Hematopoietic multipotent progenitor cell treated with erythropoietin and hydrocortisone succinate and interleukin-3 and kit ligand, for 15 days (in vitro differentiated cells): Measurements from ENCODE around the gene MYADM.

Source experiments
- DNase-seq: peaks from one replicate; pipeline ENCODE4 v3.0.0-alpha.2; 2015; ENCODE audit warnings: low spot score

MYADM gene

DNA sequence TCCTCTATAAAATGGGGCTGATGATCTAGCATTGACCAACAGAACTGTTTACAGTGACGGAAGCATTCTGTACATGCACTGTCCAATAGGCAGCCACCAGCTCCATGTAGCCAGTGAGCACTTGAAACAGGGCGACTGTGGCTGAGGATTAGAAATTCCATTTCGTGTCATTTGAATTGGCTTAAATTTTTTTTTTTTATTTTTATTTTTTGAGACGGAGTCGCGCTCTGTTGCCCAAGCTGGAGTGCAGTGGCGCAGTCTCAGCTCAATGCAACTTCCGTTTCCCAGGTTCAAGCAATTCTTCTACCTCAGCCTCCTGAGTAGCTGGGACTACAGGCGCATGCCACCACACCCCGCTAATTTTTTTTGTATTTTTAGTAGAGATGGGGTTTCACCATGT is 17.4 kb downstream of the MYADM start:
- DNase-seq = no peak

DNA sequence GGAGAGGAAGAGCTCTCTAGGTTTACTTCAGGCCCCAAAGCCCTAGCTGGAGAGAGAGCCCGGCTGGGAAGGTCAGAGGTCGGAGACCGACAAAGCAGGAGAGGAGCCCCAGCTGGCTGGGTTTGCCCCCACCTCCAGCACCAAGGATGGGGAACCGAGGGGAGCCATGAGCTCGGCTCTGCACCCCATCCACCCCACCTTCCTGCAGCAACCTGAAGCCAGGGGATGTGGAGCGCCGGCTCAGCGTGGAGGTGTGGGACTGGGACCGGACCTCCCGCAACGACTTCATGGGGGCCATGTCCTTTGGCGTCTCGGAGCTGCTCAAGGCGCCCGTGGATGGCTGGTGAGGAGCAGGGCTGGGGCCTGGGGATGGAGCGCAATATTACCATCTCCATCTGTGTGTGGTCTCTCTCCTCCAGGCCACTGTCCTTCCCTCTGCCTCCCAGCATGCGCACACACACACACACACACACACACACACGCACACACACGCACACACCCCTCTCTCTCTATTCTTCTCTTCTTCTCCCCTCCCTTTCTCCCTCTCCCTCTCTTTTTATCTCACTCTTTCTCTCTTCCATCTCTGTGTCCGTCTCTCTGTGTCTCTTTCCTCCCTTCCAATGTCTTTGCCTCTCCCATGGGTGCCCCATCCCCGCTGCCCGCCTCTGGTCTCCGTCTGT is 24.8 kb downstream of the MYADM start:
- no peak for DNase-seq

DNA sequence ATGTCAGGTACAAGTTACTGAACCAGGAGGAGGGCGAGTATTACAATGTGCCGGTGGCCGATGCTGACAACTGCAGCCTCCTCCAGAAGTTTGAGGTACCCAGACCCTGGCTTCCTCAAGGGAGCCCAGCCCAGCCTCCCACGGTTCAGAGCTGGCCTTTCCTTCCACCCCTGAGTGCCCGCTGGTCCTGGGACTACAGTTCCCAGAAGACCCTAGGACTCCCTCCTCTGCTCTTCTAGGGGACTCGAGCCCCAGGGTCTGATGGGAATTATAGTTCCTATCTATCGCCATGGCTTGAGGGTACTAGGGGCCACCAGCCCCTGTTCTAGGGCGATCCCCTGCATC is 25.3 kb downstream of the MYADM start:
- DNase-seq = no peak

DNA sequence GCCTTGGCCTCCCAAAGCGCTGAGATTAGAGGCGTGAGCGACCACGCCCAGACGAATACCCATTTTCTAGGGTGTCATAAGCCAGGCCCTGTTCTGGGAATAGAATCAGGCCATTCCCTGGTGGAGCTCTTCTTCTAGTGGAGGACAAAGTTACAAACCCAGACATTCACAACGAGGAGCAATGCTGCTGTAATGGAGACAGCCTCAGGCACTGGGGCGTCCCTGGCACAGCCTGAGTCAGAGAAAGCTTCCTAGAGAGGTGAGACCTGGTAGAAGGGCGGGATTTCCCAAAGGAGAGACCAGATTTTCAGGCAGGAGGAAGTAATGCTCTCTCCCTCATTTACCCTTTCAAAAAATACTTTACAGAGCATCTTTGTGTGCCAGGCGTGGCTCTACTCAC is 27.0 kb downstream of the MYADM start:
- DNase-seq = no peak

DNA sequence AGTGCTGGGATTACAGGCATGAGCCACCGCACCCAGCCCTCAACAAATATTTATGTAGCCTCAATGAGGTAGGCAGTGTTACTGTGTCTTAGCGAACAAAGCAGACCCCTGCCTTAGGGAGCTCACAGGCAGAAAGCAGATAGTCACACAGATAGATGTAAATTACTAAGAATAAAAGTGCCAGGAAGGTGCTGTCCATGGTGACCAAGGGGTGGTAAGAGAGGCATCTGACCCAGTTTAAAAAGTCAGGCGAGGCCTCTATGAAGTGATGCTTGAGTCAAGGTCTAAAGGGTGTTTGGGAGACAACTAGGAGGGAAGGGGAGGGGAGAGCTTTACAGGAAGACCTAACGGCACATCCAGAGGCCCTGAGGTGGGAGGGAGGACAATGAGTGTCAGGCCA is 29.0 kb downstream of the MYADM start:
- DNase-seq = no peak

DNA sequence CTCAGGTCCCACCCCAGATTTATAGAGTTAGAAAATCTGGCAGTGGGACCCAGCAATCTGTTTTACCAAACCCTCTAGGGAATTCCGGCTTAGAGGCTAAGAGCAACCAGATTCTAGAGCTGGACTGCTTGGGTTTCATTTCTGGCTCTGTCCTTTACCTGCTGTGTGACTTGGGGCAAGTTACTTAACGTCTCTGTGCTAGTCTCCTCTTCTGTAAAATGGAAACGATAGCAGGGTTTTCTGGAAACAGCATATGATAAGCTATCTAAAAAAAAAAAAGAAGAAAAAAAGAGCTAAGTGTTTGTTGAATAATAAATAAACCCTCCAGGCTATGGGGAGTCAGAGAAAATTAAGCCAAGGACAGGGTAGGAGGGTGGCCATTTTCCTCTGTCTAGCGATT is 29.8 kb downstream of the MYADM start:
- no peak for DNase-seq

DNA sequence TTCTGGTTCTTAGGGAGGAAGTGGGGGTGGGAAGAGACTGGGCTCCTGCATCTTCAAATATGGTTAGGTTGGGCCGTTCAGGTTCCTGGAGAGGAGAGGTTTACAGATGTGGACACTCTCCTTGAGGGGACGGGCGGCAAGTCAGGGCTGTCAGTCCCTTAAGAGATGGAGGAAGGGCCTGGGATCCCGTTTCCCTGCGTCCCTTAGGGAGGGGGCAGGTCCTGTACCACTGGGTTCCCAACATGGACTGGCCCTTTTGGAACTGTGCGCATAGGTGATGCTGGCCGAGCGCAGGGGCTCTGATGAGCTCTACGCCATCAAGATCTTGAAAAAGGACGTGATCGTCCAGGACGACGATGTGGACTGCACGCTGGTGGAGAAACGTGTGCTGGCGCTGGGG is 30.5 kb downstream of the MYADM start:
- DNase-seq = no peak

DNA sequence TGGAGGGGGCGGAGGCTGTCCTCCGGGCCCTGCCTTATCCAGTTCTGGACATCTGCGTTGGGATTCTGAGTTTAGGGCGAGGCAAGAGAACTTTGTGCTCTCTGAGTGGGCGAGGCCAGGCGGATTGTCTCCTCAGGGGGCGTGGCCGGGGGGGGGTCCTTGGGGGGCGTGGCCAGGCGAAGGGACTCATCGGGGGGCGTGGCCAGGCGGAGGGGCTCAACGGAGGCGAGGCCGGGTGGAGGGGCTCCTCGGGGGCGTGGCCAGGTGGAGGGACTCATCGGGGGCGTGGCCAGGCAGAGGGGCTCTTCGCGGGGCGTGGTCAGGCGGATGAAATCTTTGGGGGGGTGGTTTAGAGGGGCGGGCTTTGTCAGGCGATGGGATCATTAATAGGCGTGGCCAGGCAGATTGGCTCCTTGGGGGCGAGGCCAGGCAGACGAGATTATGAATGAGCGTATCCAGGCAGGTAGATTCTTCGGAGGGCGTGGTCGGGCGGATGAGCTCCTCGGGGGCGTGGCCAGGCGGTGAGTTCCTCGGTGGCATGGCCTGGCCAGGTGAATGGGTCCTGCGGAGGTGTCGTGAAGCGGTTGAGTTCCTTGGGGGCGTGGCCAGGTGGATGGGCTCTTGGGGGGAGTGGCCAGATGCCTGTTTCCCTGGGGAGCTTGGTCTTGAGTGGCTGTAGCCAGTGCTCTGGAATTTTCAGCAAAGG is 31.1 kb downstream of the MYADM start:
- DNase-seq = no peak

DNA sequence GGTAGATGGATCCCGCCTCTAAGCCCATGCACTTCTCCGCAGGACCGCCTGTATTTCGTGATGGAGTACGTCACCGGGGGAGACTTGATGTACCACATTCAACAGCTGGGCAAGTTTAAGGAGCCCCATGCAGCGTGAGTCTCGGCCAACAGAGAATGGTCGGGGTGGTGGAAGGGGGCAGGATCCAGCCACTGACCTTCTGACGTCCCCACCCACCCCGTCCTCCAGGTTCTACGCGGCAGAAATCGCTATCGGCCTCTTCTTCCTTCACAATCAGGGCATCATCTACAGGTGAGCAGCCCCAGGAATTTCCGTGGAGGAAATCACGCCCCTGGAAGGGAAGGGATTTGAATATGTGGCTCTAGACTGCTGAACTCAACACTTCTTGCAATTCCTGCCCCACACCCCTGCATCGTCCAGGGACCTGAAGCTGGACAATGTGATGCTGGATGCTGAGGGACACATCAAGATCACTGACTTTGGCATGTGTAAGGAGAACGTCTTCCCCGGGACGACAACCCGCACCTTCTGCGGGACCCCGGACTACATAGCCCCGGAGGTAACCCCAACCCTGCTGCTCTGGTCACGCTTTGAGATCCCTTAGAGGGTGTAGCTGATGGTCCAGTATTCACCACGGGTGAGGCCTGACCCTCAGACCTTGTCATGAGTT is 32.6 kb downstream of the MYADM start:
- DNase-seq = no peak

DNA sequence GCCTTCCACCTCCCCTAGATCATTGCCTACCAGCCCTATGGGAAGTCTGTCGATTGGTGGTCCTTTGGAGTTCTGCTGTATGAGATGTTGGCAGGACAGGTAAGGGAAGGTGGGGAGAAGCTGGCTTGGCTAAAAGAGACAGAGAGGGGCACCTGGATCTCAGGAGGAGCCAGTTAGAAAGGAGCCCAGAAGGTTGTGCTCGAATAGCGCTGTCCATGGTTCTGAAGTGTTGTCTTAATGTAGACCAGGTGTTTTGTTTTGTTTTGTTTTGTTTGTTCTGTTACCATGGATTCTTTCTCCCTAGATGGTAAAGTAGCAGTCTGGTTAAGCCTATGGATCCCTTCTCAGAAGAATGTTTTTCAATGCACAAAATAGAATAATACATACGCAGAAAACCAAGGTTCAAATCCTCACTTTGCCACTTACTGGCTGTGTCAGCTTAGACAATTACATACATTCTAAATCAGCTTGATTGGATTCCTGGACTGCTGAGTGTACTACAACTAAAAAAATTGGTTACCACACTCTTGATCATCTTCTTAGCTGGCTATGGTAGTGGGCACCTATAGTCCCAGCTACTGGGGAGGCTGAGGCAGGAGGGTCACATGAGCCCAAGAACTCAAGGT is 35.5 kb downstream of the MYADM start:
- DNase-seq = no peak

DNA sequence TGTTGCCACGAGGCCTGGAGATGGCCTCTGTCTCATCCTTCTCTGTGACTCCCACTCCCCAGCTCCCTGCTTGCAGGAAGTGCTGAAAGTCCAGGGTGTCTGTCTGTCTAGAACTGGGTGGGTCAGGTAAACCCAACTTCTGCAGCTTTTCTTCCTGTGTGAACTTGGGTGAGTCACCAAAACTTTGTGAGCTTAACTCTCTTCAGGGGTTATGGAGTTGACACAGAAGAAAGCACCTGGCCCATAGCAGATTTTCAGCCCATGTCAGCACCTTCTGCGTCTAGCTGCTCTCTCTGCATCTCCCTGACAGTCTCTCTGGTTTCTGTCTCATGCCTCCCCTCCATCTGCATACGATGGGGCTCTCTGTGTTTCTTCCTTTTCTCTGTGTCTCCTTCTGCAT is 37.2 kb downstream of the MYADM start:
- no peak for DNase-seq

DNA sequence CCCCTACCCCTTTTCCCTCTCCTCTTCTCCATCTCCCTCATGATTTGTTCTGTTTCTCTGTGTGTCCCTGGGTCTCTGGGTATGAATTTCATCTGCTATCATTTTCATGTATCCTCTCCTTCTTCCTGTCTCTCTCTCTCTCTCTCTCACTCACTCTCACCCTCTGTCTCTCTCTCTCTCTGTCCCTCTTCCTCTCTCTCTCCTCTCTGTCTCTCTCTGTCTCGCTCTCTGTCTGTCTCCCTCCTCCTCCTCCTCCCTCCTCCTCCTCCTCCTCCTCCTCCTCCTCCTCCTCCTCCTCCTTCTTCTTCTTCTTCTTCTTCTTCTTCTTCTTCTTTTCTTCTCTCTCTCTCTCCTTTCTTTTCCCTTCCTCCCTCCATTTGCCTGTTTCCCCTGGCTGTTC is 38.1 kb downstream of the MYADM start:
- no peak for DNase-seq

DNA sequence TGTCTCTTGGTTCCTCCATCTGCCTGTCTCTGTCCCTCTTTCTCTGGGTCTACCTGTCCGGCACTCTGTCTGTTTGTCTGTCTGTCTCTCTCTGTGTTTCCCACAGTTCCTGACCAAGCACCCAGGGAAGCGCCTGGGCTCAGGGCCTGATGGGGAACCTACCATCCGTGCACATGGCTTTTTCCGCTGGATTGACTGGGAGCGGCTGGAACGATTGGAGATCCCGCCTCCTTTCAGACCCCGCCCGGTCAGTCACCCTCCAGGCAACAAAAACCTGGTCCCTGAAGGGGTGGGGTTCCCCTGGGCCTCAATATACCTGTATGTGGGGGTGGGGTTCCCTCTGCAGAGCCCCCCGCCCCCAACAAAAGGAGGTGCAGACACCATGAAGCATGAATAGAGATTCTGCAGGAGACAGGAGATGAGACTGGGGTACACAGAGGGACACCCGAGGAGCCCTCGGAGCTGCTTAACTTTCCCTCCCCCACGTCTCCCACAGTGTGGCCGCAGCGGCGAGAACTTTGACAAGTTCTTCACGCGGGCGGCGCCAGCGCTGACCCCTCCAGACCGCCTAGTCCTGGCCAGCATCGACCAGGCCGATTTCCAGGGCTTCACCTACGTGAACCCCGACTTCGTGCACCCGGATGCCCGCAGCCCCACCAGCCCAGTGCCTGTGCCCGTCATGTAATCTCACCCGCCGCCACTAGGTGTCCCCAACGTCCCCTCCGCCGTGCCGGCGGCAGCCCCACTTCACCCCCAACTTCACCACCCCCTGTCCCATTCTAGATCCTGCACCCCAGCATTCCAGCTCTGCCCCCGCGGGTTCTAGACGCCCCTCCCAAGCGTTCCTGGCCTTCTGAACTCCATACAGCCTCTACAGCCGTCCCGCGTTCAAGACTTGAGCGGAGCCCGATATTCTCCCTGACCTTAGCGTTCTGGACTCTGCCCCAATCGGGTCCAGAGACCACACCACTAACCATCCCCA is 38.8 kb downstream of the MYADM start:
- peak; percentile 33 for DNase-seq

DNA sequence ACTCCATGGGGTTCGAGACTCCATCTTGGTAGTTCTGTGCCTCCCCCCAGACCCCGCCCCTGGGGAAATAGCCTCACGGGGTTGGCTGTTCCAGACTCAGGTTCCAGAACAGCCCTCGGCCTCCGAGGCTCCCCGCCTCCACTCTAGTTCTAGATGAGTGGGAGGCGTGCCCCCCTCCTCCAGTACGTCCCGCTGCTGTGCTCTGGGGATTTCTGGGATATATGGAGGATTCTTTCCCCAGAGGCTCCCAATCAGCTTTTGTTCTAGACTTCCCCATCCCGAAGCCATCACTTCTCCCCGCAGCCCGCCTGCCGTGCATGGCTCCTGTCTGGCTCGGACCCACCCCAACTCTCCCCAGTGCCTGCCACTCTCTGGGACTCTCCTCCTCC is 39.5 kb downstream of the MYADM start:
- DNase-seq = no peak

DNA sequence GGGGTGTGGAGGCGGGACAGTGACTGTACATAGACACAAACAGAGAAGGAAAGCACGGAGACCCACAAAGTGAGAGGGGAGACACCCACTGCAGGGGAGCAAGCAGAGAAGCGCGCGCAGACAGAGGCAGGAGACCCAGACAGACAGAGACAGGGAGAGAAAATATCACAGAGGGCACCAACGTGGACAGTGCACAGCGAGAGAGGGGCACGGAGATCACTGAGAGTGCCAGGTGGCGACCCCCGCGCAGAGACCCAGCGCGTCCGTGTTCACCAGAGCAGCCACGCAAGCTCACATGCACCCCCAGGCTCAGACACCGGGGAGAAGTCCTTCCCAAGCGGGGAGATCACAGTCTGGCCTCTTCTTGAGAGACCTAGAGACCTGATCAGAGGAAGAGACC is 40.0 kb downstream of the MYADM start:
- no peak for DNase-seq

DNA sequence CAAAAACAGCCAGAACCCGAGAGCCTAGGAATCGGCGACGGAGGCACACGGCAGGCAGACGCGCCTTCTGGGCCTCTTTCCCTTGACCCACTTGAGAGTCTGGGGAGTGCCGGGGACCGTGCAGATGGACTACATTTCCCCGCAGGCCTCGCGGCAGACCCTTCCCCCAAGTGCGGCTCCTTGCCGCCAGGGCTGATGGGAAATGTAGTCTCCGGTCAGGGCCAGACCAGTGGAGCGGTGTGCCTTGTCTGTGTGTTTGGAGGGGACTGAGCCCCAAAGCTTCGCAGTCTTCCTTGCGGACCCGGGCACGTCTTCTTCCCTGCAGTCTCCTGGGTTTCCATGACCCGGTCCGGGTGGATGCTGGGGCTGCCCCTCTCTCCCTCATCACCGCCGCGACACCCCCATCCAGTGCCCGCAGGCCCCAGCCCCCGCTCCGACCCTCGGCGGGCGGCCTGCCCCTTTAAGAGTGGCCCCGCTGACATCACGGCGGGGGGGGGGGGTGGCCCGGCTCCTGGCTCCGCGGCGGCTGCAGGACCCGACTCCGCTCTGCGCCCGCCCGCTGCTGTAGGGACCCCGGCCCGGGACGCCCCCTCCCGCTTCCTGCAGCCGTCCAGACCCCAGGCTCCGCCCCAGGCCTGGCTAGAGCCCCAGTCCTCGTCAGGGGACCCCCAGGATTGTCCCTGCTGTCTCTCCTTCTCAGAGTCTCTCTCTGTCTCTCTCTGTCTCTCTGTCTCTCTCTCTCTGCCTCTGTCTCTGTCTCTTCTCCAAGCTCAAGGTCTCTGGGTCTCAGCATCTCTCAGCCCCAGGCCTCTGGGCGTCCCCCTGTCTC is 40.6 kb downstream of the MYADM start:
- no peak for DNase-seq

DNA sequence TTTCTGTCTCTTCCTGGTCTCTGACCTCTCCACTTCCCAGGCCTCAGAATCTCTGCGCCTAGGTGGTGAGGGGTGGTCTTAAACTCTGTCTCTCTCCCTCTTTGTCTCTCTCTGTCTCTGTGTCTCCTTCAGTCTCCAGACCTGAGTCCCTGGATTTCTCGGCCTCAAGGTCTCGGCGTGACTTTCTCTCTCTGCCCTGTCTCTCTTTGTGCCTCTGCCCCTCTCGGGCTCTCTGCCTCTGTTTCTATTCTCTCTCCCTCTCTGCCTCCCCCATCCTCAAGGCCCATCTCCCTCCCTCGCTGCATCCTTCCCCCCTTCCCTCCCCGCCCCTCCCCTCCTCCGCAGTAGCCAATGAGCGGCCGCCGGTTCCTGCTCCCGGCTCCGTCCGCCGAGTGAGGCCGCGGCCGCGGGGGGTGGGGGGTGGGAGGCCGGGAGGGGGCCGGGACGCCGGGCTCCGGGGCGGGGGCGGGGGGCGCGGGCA is 41.3 kb downstream of the MYADM start, which contains the start of gene CACNG7:
Gene CACNG7, plus strand, starts transcription at position 344 of the 481 bp plus-strand sequence. CDS start 3,554 bp downstream, outside the sequence.
- no peak for DNase-seq

DNA sequence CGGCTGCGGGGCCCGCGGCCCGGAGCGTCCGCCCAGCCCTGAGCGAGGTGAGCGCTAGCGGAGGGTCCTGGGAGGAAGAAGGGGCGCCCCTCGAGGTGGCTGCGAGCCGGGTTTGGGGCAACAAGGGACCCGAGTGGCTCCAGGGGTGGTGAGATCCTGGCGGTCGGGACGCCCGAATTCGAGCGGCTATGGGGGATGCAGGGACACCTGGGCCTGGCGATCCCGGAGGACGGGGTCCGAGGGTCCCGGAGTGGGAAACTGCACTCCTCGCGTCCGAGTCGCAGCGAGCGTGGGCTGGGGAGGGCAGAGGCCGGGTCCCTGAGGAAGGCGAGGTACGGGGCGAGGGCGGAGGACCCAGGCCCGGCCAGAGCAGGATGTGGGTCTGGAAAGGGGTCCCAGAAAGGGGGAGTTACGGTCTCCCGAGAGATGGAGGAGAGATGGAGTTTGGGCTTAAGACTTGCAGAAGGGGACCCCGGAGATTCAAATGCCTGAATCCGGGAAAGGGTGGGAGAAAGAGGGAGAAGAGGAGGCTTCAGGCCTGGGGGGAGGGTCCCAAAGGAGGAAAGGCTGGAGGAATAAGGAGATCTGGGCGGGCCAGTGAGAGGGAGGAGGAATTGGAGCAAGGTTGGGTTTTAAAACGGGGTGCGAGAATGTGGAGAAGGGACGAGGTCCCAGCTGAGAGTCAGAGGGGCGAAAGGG is 41.9 kb downstream of the MYADM start:
- no peak for DNase-seq

DNA sequence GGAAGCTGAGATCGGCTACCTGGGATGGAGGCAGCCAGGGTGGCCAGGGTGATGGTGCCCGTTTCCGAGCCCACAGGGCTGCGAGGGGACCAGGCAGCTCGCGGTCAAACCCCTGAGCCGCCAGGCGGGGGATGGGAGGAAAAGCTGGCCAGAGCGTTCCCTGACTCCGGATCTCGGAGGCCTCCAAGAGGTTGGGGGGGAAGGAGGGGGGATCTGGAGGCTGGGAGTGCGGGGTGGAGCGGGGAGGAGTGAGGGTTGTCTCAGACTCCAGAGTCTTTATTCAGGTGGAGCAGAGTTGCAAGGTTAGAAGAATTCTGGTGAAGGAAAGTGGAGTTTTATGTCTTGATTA is 42.5 kb downstream of the MYADM start:
- no peak for DNase-seq

DNA sequence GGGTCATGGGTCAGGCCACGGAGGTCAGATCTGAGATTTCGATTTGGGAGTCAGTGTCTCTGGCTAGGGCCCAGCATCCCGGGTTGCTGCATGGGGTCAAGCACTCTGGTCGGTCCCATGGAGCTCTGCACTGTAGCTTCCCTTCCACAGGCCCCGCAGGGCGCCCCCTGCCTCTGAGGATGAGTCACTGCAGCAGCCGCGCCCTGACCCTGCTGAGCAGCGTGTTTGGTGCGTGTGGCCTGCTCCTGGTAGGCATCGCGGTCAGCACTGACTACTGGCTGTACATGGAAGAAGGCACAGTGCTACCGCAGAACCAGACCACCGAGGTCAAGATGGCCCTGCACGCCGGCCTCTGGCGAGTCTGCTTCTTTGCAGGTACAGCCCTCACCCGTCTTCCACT is 45.0 kb downstream of the MYADM start:
- DNase-seq = no peak
